Measurements from ENCODE around the gene CCT8L2.
"Not testable (repeated sequence)": the region's sequence is repeated elsewhere in the genome, so short reads cannot be mapped to it uniquely, and the experiment has no call there.

Gene CCT8L2

GRCh38 chr22:16592710-16593109 lies at the start of gene CCT8L2:
Gene CCT8L2, minus strand, starts transcription at chr22:16592810. Its CDS starts 260 bp downstream, at chr22:16592550.
- DNase-seq = not testable (repeated sequence)

GRCh38 chr22:16635442-16635841 lies 42.8 kb upstream of the CCT8L2 start:
- DNase-seq = not testable (repeated sequence)

GRCh38 chr22:16634092-16634491 lies 41.5 kb upstream of the CCT8L2 start:
- not testable (repeated sequence) for DNase-seq

GRCh38 chr22:16628476-16628875 lies 35.9 kb upstream of the CCT8L2 start:
- not testable (repeated sequence) for DNase-seq

DNA sequence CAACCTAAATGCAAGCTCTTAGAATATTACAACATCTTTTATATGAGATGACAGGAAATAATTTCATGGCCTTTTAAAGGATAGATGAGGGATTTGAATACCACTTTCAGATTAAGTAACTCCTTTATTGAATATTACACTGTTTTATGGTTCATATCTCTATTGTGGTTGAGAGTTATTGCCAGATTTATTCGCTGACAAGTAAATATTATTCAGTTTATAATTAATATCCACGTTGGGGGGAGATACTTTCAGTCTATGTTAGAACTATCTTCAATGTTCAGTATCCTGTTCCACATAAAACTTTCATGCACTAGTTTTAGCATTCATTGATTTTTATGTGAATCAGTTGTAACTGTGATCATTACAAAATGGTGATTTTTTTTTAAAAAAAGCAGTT lies 32.4 kb upstream of the CCT8L2 start:
- DNase-seq = not testable (repeated sequence)

- not testable (repeated sequence) for DNase-seq
Observed at GRCh38 chr22:16623595-16623994, 31.0 kb upstream of the CCT8L2 start.

DNA sequence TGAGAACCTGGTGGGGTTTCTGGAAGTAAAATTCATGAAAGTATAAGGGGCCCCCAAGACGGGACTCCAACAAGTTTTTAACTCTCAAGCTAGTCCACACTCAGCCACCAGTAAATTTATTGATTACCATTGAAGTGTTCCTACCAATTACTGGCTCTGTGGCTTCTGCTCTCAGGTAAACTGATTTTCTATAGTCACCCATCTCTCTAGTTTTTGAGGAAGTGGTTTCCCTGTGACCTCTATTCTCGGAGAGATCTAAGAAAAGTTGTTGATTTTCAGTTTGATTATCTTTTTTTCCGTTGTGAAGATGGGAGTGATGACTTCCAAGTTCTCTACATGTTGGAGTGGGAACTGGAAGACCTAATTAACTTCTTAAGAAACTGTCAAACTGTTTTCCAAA lies 24.9 kb upstream of the CCT8L2 start:
- not testable (repeated sequence) for DNase-seq

DNA sequence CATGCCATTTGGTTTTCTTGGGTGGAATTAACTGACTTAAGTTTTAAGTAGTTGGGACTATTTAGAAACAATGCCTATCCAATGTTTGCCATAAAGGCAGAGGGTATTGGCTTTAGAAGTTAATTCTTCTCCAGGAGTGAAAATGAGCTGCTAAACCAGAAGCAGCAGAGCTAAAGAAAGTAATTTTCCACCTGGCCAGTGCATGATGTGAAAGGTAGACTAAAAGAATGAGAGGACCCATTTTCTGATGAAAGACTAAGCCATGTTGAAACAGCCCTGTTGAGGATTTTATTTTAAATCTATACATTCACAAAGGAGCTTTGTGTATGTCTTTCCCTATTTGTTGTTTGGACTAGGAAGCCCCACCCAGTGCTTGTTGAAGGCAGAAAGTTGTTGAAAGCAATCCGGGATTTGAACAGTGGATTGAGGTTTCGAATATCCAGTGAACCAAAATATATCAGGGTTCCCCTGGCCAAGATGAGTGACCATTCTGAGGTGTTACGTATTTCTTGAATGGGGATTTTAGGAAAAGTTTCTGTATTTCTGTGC lies 23.9 kb upstream of the CCT8L2 start:
- not testable (repeated sequence) for DNase-seq

DNA sequence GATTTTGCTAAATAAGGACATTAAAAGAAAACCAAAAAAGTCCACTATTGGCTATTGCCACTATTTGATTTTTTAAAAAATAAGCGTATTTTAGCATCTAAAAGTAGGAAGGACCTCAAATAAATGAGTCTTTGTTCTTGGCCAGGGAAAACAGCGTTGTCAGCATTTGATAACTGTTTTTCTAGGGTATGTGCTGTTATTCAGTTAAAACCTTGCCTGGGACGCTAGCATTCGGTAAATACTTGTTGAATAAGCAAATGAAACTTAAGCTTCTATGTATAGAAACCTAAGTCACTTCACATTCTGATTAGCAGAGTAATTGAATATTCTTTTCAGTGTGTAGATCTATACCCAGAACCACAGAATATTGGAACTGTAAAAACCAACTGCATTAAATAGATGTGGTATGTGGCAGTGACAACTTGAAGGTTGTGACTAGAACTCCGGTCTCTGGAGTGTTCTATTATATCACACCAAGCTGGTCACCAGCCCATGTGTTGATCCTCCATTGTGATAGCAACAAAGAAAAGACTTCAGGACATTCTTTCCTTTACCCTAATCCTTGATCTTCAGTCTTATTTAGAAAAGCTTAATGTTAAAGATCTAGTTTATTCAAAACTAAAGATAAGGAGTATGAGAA lies 23.1 kb upstream of the CCT8L2 start:
- not testable (repeated sequence) for DNase-seq

DNA sequence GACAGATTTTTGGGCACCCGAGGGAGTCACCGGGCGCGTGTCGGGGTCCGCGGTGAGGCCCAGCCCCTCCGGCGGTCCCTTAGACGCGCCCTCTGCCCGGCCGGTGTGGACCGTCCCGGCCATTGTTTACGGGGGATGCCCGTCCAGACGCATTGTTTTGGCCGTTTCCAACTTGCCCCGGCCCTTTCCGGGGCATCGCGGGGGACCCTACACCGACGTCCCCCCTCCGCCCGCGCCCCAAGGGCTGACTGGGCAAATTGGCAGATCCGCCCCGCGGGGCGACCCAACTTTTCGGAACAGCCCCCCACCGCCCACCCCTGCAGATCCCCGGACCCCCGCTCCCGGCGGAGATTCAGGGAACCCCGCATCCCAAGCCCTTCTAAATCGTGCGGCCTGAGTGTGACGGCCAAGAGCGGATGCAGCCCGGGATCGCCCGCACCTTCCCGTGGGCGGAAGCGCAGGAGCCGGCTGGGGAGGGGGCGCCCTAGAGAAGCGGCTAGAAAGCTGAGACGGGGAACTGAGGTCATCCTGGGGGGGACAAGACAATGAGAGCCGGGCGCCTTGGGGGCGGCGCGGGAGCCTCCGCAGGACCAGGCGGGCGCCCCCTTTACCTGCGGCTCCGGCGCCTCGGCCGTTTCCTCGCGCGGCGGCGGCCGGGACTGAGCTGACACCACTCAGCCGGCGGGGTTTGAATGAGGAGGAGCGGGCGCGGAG lies 17.1 kb upstream of the CCT8L2 start:
- DNase-seq = no peak

DNA sequence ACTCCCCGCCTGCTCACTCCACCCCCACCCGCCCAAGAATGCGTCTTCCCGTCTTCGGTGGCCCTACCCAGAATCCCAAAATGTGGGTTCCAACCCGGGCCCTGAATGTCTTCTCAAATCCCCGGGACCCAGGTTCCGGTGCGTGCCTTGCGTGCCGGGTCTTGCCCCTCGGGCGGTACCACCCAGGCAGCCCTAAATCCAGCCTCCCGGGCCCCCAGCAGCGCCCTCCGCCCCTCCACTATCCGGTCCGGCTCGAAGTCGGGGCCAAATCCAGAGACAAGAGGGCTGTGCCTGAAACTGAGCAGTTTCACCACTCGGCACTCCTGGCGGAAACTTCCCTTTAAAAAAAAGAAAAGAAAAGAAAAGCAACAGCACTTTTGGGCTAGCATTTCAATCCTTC lies 16.3 kb upstream of the CCT8L2 start:
- no peak for DNase-seq

GRCh38 chr22:16604257-16604998 lies 11.8 kb upstream of the CCT8L2 start:
- not testable (repeated sequence) for DNase-seq

DNA sequence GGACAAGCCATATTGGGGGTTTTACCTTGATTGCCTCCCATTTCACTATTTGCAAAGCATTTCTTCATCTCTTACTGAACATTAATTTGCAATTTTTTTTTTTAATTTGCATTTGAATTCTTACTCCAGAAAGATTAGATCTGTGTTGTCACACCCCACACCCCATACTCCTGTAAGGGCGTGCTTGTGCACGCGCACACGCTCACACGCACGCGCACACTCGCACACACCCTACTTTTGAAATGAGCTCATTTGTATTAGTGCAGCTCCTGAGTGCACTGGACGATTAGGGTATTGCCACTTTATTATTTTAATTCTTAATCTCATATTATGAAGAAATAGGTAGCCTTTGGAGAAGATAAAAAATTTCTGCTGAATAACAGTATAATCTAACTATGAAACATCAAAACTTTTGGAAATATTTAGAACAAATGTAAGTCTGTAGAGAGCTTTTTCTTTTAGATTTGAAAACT lies 11.2 kb upstream of the CCT8L2 start:
- not testable (repeated sequence) for DNase-seq

DNA sequence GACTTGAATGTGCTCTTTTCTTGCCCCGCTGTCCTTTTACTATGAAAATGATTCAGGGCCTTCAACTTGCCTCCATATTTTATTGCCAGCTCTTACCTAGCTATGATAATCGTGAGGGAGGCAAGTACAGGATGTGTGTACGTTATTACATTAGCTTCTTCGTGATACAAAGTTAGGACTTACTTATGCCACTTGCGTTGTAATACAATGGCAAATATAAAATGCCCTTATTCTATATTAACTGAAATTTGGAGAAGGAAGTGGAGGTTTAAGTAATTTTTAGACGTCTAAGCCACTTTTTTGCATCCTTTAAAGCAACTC lies 10.8 kb upstream of the CCT8L2 start:
- no peak for DNase-seq

GRCh38 chr22:16602728-16603447 lies 10.3 kb upstream of the CCT8L2 start:
- not testable (repeated sequence) for DNase-seq

- DNase-seq = not testable (repeated sequence)
Observed at GRCh38 chr22:16602224-16602727, 9.7 kb upstream of the CCT8L2 start.

- DNase-seq = no peak
Observed at GRCh38 chr22:16601437-16602223, 9.0 kb upstream of the CCT8L2 start.

DNA sequence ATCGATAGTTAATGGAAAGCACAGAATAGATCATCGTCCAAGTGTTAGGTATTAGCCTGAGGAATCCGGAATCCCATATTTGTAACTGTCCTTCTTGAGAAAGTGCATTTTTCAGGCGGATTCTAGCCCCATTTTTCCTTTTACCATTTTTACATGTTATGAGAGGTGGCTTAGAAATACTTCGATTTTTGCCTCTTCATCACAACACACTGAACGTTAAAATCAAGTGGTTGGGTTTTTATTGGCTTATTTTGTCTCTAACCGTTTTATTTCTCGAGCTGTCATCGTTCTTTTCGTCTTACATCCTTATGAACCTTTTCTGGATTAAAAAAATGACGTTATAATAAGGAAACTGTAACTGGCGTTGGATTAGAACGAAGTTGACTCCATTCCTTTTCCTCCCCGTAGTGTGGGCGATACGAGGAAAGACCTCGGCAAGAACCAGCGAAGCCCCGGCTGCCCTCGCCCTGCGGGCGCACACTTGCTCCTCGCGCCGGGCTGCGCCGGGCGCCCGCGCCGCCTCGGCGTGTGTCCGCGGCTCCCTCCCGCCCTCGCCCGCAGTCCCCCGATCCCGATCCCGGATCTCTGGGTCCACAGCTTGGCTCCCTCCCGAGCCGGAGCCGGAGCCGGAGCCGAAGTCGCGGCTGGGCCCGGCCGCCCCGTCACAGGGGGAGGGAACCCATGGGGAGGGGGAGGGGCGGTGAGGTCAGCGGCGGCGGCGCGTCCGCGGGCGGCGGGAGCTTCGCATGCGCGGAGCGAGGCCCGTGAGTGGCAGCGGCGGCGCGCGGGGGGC lies 8.2 kb upstream of the CCT8L2 start:
- DNase-seq = peak in 1 of 2 experiments; percentile 0

- not testable (repeated sequence) for DNase-seq
Observed at GRCh38 chr22:16599648-16600047, 7.0 kb upstream of the CCT8L2 start.

GRCh38 chr22:16595251-16595650 lies 2.6 kb upstream of the CCT8L2 start:
- DNase-seq = not testable (repeated sequence)

DNA sequence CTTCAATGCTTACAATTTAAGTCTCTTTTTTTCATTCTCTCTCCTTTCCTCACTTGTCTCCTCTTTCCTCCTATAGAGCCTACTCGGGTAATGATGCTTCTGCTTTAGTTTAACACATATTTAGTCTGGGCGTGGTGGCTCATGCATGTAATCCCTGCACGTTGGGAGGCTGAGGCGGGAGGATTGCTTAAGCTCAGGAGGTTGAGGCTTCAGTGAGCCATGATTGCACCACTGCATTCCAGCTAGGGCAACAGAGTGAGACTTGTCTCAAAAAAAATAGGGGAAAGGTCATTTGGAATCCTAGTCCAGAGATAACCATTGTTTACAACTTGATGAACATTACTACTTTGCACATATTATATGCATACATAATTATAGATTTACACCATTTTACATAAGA lies 1.4 kb upstream of the CCT8L2 start:
- no peak for DNase-seq
